HG03095 (cell line): ENCODE measurements around the gene CYP26C1.
A peak's percentile ranks its signal among the peaks of the same experiment; 100 is the strongest.

Source experiments
- ATAC-seq: cut with Tn5 transposase; IDR thresholded peaks from one replicate; pipeline ENCODE4 v1.9.1; 2021; ENCODE audit warnings: moderate library complexity; ENCODE audit not compliant: unreplicated experiment

Gene CYP26C1

GRCh38 chr10:93110472-93111146, 50.0 kb downstream of the CYP26C1 start:
- peak; percentile 71 for ATAC-seq

DNA sequence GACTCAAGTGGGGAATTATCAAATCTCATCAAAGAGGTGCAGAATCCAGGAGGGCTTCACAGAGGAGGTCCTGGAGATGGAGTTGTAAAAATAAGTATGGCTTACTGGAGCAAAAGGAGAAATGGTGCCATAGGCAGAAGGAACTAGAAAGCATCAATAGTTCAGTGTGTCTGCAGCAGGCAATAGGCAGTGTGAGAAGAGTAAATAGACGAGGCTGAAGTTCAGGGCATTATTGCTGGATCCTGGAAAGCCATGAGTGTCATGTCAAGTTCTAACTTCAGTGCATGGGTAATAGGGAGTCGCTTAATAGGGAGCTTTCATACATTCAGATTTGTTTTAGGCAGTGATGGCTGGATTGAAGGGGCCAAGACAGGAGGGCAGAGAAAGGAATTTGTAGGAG, 52.4 kb downstream of the CYP26C1 start:
- ATAC-seq = no peak

DNA sequence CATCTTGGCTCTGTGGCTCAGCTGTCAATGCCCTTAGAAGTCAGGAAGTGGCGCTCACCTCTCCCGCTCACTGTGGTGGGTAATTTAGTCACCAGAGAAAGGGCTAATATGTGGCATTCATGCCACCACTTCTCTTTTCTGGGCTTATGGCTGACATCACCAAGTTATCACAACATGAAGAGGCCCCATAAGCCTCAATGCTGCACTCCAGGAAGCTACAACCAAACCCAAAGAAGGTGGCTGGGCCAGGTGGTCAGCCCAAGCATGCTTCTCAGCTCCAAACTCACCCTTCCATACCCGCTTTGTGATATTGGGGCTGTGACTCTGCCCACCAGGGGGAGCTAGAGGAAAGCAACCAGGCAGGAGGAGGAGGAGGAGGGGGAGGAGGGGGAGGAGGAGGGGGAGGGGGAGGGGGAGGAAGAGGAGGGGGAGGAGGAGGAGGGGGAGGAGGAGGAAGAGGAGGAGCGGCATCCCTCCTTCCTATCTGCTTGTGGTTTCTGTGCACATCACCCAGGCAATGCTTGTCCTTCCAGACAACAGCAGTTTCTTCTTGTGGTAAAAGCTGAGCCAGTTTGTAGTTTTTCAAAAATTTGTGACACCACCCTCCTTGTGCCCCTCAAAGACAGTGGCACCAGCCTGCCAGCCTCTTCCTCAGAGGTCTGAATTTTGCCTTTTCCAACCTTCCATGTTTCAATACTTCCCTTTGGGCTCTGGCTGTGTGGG, 55.2 kb downstream of the CYP26C1 start:
- ATAC-seq = peak; percentile 60
